Astrocyte (in vitro differentiated cells and primary cell): ENCODE measurements around the gene ITGAE. TPM values are rescaled to one million over a fixed set of nuclear protein-coding genes. Genes with fewer than 3 reads are reported as not detected.

Experiments used
- DNase-seq: peaks from one replicate; pipeline ENCODE4 v3.0.0-alpha.2; 2010; ENCODE audit warnings: low read depth
- FAIRE-seq: peaks from 2 replicates; lab custom pipeline; 2011; peaks lifted over from hg19 to GRCh38; lab: Jason Lieb, UNC
- H2AFZ ChIP-seq: 2 replicates; pipeline ENCODE4 v1.6.0; 2012; ENCODE audit warnings: low read depth, low read length, inconsistent platforms
- H3K27ac ChIP-seq: 2 replicates; pipeline ENCODE4 v1.5.1; 2011; ENCODE audit warnings: low read depth, low read length, inconsistent platforms
- H3K27me3 ChIP-seq: 2 replicates; pipeline ENCODE4 v1.6.0; 2011; ENCODE audit warnings: low read length, inconsistent platforms; ENCODE audit not compliant: insufficient read depth
- H3K36me3 ChIP-seq: 2 replicates; pipeline ENCODE4 v1.5.1; 2011; ENCODE audit warnings: low read length, inconsistent platforms; ENCODE audit not compliant: insufficient read depth
- H3K4me1 ChIP-seq: 2 replicates; pipeline ENCODE4 v1.5.1; 2011; ENCODE audit warnings: low read length, inconsistent platforms; ENCODE audit not compliant: insufficient read depth
- H3K4me2 ChIP-seq: 2 replicates; pipeline ENCODE4 v1.6.0; 2012; ENCODE audit warnings: low read length, inconsistent platforms
- H3K4me3 ChIP-seq: 2 replicates; pipeline ENCODE4 v1.5.1; 2011; ENCODE audit warnings: low read depth, mild to moderate bottlenecking, low read length, inconsistent platforms; ENCODE audit not compliant: insufficient read depth
- H3K79me2 ChIP-seq: 2 replicates; pipeline ENCODE4 v1.6.0; 2012; ENCODE audit warnings: mild to moderate bottlenecking, low read length, inconsistent platforms; ENCODE audit not compliant: insufficient read depth
- H3K9ac ChIP-seq: 2 replicates; pipeline ENCODE4 v1.6.0; 2012; ENCODE audit warnings: mild to moderate bottlenecking, low read length, inconsistent platforms
- H3K9me3 ChIP-seq: 2 replicates; pipeline ENCODE4 v1.5.1; 2012; ENCODE audit warnings: low read depth, mild to moderate bottlenecking, low read length, inconsistent platforms; ENCODE audit not compliant: insufficient read depth
- H4K20me1 ChIP-seq: 2 replicates; pipeline ENCODE4 v1.6.0; 2012; ENCODE audit warnings: low read length, inconsistent platforms; ENCODE audit not compliant: insufficient read depth
- H3K27ac Mint-ChIP-seq: one replicate; pipeline ENCODE4 v1.8.0; 2021; ENCODE audit warnings: mild to moderate bottlenecking, mixed read lengths; ENCODE audit not compliant: unreplicated experiment
- H3K27me3 Mint-ChIP-seq: one replicate; pipeline ENCODE4 v1.8.0; 2021; ENCODE audit warnings: low read depth, mixed read lengths; ENCODE audit not compliant: unreplicated experiment
- H3K36me3 Mint-ChIP-seq: one replicate; pipeline ENCODE4 v1.8.0; 2021; ENCODE audit warnings: low read depth, mixed read lengths; ENCODE audit not compliant: unreplicated experiment
- H3K4me1 Mint-ChIP-seq: one replicate; pipeline ENCODE4 v1.8.0; 2021; ENCODE audit warnings: low read depth, mixed read lengths; ENCODE audit not compliant: unreplicated experiment
- H3K4me3 Mint-ChIP-seq: one replicate; pipeline ENCODE4 v1.8.0; 2021; ENCODE audit warnings: mild to moderate bottlenecking, moderate library complexity, mixed read lengths; ENCODE audit not compliant: unreplicated experiment
- H3K9me3 Mint-ChIP-seq: one replicate; pipeline ENCODE4 v1.8.0; 2021; ENCODE audit warnings: mild to moderate bottlenecking, mixed read lengths; ENCODE audit not compliant: unreplicated experiment
- EZH2 ChIP-seq: IDR thresholded peaks from 2 replicates; pipeline ENCODE4 v1.6.1; 2012; ENCODE audit warnings: mild to moderate bottlenecking, low read length, inconsistent platforms; ENCODE audit not compliant: insufficient read depth
- total RNA-seq: library from RNA; stranded (reverse); gene quantifications from 2 replicates; pipeline ENCODE4 v1.2.1, GENCODE V29; 2021
- TF ChIP-seq, protein P1 (sequence below): IDR thresholded peaks from 2 replicates; pipeline ENCODE4 v1.5.1; 2011; ENCODE audit warnings: low read depth, mild to moderate bottlenecking, inconsistent platforms, low read length, moderate library complexity; ENCODE audit not compliant: insufficient read depth

ITGAE gene
- total RNA-seq, 1 donor from 2014 or later: 30.9 TPM

DNA sequence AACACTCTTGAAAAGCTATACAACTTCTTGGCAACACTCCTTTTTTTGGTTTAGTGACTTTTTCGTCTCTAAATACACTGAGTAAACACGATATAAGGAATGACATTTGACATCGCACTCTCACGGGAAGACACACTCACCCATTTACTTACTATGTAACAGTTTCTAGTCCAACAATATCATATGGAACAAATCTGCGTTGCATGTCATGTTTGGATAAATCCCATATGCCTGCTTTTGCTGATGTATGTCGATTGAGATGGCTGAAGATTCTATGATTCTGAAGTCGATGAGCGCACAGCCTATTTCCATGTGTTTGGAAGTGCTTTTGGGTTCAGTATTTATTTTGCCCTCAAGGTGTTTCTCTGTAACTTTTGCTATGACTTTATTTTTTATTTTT, 18.2 kb downstream of the ITGAE start:
- no peaks in the 10 kb centered on the region for H4K20me1 ChIP-seq

DNA sequence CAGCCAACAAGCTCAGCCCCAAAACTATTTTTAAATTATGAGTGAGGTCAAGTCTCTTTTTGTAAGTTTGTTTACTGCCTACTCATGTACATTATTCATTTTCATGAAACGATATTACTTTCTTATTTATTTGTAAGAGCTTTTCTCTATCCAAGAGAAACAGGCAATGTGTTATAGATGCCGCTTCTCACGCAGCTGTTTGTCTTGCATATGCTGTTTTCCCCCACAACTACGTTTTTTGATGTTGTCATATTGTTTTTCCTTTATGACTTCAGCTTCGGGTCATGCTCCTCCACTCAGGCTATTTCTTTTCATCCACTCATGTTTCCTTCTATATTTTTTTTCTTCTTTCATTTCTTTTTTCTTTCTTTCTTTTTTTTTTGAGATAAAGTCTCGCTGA, 20.0 kb downstream of the ITGAE start:
- Histone ChIP-seq H3K36me3 (no peaks in the 10 kb centered on the region), H4K20me1 (no peaks in the 10 kb centered on the region), H3K79me2 (no peaks in the 10 kb centered on the region), H2AFZ (no peak overlapping the region), H3K9me3 (no peaks in the 10 kb centered on the region), H3K4me1 (no peaks in the 10 kb centered on the region), H3K4me2 (no peak overlapping the region), H3K9ac (no peak overlapping the region), H3K27ac (no peak overlapping the region), H3K4me3 (no peak overlapping the region), H3K27me3 (no peaks in the 10 kb centered on the region)
- DNase-seq (no peak), FAIRE-seq (no peak)
- H3K4me1 Mint-ChIP-seq: no peaks in the 10 kb centered on the region
- no peak overlapping the region for H3K4me3 Mint-ChIP-seq
- no peak for TF ChIP-seq EZH2
- H3K27me3 Mint-ChIP-seq: peaks cover 7% of the 10 kb centered on the region
- H3K36me3 Mint-ChIP-seq: no peaks in the 10 kb centered on the region
- H3K27ac Mint-ChIP-seq: no peak overlapping the region
- H3K9me3 Mint-ChIP-seq: no peaks in the 10 kb centered on the region

More for the DNA sequence above, 18.2 kb downstream of the ITGAE start:
- Histone ChIP-seq H3K9me3 (no peaks in the 10 kb centered on the region), H3K79me2 (no peaks in the 10 kb centered on the region), H2AFZ (no peak overlapping the region), H3K9ac (no peak overlapping the region), H3K4me3 (no peak overlapping the region), H3K27ac (no peak overlapping the region), H3K36me3 (no peaks in the 10 kb centered on the region), H3K4me1 (no peaks in the 10 kb centered on the region), H3K27me3 (no peaks in the 10 kb centered on the region), H3K4me2 (no peak overlapping the region)
- Mint-ChIP-seq H3K27ac (no peak overlapping the region), H3K36me3 (no peaks in the 10 kb centered on the region), H3K9me3 (no peaks in the 10 kb centered on the region), H3K4me3 (no peak overlapping the region), H3K4me1 (no peaks in the 10 kb centered on the region), H3K27me3 (peaks cover 5% of the 10 kb centered on the region)
- no peak for DNase-seq
- TF ChIP-seq EZH2: no peak
- TF ChIP-seq, protein P1, sequence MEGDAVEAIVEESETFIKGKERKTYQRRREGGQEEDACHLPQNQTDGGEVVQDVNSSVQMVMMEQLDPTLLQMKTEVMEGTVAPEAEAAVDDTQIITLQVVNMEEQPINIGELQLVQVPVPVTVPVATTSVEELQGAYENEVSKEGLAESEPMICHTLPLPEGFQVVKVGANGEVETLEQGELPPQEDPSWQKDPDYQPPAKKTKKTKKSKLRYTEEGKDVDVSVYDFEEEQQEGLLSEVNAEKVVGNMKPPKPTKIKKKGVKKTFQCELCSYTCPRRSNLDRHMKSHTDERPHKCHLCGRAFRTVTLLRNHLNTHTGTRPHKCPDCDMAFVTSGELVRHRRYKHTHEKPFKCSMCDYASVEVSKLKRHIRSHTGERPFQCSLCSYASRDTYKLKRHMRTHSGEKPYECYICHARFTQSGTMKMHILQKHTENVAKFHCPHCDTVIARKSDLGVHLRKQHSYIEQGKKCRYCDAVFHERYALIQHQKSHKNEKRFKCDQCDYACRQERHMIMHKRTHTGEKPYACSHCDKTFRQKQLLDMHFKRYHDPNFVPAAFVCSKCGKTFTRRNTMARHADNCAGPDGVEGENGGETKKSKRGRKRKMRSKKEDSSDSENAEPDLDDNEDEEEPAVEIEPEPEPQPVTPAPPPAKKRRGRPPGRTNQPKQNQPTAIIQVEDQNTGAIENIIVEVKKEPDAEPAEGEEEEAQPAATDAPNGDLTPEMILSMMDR: no peak
- FAIRE-seq: no peak

DNA sequence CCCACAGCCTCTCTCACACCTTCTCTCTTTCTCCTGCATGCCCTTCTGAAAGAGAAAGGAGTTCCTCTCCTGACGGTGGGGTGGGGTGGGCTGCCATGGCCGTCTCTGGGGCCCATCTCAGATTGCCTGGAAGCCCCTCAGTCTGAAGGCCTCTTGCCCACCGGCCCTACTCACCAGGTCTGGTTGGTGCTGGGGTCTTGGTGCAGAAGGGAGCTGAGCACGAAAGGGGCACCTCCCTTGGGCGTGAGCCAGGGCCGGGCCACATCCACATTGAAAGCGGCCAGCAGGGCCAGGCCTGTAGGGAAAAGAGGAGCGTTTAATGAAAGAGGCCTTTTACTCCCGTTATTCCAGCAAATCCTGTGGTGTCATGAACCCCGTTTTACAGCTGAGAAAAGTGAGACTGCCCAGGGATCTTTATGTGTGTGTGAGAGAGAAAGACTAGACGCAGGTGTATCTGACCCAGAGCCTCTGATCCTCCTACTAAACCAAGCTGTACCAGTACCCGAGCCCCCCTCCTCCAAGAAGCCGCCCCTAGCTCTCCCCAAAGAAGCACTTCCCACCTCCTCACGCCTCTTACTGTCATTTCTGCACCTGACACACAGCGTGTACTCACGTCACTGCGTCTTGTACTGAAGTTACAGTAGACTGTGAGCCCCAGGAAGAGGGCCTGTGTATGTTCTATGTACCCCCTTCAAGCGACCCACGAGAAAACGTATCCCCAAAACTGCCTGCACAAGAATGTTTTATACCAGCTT, 23.4 kb downstream of the ITGAE start:
- no peak overlapping the region for H3K4me2 ChIP-seq
- FAIRE-seq (no peak), DNase-seq (no peak)
- no peaks in the 10 kb centered on the region for H3K79me2 ChIP-seq
- Mint-ChIP-seq H3K27ac (no peak overlapping the region), H3K36me3 (no peaks in the 10 kb centered on the region), H3K4me1 (peaks cover 4% of the 10 kb centered on the region), H3K27me3 (peaks cover 7% of the 10 kb centered on the region), H3K4me3 (no peak overlapping the region), H3K9me3 (no peaks in the 10 kb centered on the region)
- H3K4me3 ChIP-seq: no peak overlapping the region
- no peak overlapping the region for H3K27ac ChIP-seq
- H3K4me1 ChIP-seq: peaks cover 7% of the 10 kb centered on the region
- no peaks in the 10 kb centered on the region for H3K9me3 ChIP-seq
- H2AFZ ChIP-seq: no peak overlapping the region
- no peaks in the 10 kb centered on the region for H3K27me3 ChIP-seq
- H3K9ac ChIP-seq: no peak overlapping the region
- no peaks in the 10 kb centered on the region for H3K36me3 ChIP-seq
- no peaks in the 10 kb centered on the region for H4K20me1 ChIP-seq
- TF ChIP-seq EZH2: no peak
- TF ChIP-seq, protein P1: no peak
